Measurements from ENCODE around the gene APP.

- TF ChIP-seq, protein P1, sequence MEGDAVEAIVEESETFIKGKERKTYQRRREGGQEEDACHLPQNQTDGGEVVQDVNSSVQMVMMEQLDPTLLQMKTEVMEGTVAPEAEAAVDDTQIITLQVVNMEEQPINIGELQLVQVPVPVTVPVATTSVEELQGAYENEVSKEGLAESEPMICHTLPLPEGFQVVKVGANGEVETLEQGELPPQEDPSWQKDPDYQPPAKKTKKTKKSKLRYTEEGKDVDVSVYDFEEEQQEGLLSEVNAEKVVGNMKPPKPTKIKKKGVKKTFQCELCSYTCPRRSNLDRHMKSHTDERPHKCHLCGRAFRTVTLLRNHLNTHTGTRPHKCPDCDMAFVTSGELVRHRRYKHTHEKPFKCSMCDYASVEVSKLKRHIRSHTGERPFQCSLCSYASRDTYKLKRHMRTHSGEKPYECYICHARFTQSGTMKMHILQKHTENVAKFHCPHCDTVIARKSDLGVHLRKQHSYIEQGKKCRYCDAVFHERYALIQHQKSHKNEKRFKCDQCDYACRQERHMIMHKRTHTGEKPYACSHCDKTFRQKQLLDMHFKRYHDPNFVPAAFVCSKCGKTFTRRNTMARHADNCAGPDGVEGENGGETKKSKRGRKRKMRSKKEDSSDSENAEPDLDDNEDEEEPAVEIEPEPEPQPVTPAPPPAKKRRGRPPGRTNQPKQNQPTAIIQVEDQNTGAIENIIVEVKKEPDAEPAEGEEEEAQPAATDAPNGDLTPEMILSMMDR (IDR thresholded peaks at IDR 0.05; ENCODE audit: borderline replicate concordance, extremely low read depth, low read length, poor library complexity, severe bottlenecking), result no peak
- TF ChIP-seq EZH2 (IDR thresholded peaks at IDR 0.05; ENCODE audit: borderline replicate concordance, low read depth, low read length, severe bottlenecking), result no peak
These were observed 210.8 kb downstream of the APP start for GRCh38 chr21:25959799-25960198.
